KOPT-K1 (cell line): ENCODE measurements around the gene SND1.

ENCODE experiments used
- H3K27ac ChIP-seq: fragments of 200-600 bp; sonication (generic); 2 replicates; pipeline ENCODE4 v1.5.1; 2016; ENCODE audit warnings: antibody characterized with exemption, mild to moderate bottlenecking, low read depth, low read length; ENCODE audit not compliant: poor library complexity, severe bottlenecking
- H3K36me3 ChIP-seq: fragments of 200-600 bp; sonication (generic); 2 replicates; pipeline ENCODE4 v1.5.1; 2017; ENCODE audit warnings: antibody characterized with exemption, mild to moderate bottlenecking, low read length, moderate library complexity; ENCODE audit not compliant: insufficient read depth
- H3K9me3 ChIP-seq: fragments of 200-600 bp; sonication (generic); 2 replicates; pipeline ENCODE4 v1.5.1; 2017; ENCODE audit warnings: antibody characterized with exemption, low read length, mild to moderate bottlenecking; ENCODE audit not compliant: insufficient read depth, poor library complexity, severe bottlenecking

Gene SND1

DNA sequence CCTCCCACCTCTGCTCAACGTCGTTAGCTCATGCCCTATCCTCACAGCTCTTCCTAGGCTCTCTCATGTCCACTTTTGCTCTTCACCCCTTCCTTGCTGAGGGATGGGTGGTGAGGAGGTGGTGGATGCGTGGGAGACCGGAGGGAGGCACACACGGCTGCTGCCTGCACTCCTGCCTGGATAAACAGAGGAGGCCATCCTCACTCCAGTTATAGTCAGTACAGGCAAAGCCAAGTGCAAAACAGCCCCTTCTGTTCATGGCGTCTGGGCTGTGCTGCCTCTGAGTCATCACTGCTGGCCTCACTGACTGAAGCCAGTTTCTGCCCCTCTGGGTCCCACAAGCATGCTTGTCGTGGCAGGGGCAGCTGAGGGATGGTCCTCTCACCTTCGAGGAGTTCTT lies 411.1 kb downstream of the SND1 start:
- H3K9me3 ChIP-seq, result no peaks in the 10 kb centered on the region
- H3K27ac ChIP-seq, result no peak overlapping the region
- peaks cover 10% of the 10 kb centered on the region; the same call in 1 of the 2 replicates for H3K36me3 ChIP-seq

DNA sequence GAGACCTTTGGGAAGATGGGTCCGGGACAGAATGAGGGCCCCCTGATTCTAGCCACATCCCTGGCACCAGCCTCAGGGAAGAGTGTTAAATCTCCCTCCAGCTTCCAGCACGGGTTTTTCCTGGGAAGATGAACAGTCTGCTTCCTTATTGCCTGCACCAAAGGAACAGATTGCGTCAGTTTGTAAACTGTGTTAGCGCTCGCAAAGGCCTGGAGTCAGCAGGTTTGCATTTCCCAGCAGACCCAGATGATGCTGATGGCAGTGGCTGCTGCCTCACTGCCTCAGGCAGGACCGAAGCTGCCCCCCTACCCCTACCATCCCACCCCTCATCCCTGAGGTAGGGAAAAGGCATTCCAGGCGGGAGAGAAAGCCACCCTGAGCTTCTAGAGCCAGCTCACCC lies 413.9 kb downstream of the SND1 start:
- Histone ChIP-seq H3K36me3 (peaks cover 4% of the 10 kb centered on the region; the same call in 1 of the 2 replicates), H3K27ac (no peak overlapping the region), H3K9me3 (no peaks in the 10 kb centered on the region)

DNA sequence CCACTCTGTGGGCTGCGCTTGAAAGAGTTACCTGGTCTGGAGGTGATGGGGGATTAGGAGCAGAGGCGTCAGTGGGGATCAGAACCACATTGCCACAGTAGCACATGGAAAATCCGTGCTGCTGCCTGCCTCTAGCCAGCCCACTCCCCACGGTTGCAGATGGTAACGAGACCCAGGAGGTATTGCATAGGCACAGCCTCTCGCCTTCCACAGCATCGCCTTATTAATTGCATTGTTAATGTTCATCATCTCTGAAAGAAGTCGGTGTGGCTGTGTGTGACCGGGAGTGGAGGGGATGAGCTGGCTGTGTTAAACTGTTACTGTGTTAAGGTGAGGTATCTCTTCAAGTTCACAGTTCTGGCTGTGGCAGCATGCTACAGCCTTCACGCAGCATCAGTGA lies 414.4 kb downstream of the SND1 start:
- Histone ChIP-seq H3K27ac (no peak overlapping the region), H3K9me3 (no peaks in the 10 kb centered on the region), H3K36me3 (0 out of 2 replicates have a peak, but pooled peaks cover 1% of the 10 kb centered on the region)

DNA sequence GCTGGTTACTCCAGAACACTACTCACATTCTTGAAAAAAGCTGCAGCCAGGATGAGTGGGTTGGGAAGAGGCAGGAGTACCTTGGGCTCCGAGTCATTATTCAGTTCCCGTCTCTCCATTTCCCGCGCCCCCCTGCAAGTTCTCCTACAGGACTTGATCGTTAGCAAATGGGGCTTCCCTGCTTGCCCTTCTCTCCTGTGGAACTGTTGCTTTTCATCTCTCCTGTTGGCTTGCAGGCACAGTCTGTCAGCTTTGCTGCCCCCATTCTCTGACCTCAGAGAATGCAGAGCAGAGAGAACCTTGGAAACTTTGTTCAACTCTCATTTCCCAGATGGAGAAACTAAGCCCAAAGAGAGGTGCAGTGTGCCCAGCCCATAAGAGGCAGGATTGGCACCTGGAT lies 414.9 kb downstream of the SND1 start:
- Histone ChIP-seq H3K9me3 (no peaks in the 10 kb centered on the region), H3K36me3 (no peaks in the 10 kb centered on the region), H3K27ac (no peak overlapping the region)

DNA sequence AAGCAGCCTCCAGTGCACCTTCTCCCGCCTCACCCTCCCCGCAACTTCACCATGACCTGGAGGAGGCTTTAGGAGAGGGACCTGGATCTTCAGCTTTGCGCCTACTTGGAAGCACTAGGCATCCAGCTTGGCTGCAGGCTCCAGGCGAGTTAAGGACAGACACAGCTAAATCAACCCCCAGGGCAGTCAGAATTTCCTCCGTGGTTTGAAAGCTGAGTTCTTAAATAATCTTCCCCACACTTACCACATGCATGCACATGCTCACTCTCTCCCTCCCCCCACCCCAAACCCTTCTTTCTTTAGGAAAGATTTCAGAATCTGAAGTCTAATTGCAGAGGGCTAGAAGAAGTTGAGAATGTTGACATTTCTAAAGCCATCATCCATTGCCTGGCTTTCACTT lies 416.0 kb downstream of the SND1 start:
- peaks cover 6% of the 10 kb centered on the region; the same call in 1 of the 2 replicates for H3K36me3 ChIP-seq
- H3K27ac ChIP-seq, result no peak overlapping the region
- H3K9me3 ChIP-seq, result no peaks in the 10 kb centered on the region

DNA sequence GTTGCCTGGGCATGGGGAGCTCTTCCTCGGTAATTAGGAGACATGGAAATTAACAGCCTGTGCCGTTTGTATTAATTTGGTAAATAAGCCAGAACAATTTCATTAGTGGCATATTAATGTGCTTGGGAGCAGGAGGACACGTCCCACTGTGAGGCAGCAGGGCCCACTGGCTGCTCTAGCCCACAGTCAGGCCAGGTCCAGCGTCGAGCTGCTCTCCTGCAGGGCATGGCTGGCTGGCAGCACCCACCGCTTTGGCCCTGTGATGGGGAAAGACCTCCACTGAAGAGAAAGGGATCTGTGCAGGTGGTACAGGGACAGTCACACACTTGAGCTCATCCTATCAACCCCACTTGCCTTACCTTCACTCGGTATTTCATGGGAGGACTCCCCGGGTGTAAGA lies 416.8 kb downstream of the SND1 start:
- no peak overlapping the region for H3K27ac ChIP-seq
- no peaks in the 10 kb centered on the region for H3K9me3 ChIP-seq
- peaks cover 6% of the 10 kb centered on the region; the same call in 1 of the 2 replicates for H3K36me3 ChIP-seq

DNA sequence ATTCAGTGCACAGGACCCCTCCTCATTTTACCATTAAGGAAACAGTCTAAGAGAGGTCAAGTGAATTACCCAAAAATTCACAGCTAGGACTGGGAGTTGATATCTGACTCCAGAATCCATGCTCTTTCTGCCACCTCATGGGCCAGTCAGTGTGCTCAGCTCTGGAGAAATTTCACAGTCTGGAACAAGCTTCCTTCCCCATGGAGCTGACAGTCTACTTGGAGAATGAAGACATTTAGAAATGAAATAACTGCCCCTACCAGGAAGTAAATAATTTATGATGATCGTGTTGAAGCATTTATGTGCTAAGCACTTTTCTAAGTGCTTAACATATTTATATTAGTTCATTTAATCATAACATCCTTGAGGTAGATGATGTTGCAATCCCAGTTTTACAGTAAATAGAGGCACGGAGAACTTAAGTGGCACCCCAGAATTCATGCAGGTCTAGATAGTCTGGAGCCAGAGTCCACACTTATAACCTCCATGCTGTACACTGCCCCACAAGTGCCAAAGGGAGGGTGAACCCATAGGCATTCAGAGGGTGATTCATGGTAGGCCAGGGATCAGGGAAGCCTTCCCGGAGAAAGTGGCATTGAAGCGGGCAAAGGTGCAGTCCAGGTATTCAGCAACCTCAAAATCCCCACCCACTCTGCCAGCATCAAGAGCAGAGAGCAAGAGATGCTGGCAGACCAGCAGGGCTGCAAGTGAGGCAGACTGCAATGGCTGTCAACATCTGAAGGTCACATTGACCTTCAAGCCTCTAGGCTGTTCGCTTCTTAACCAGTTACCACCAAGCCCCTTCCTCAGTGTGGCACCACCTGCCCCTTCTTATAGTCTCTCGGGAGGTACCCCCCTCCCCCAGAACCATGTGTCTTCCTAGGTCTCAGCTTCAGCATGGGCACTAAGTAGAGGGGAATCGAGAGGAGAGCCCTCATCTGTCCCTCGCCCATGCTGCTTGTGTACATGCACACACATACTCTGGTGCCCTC lies 417.7 kb downstream of the SND1 start:
- peaks cover 10% of the 10 kb centered on the region for H3K36me3 ChIP-seq
- no peak overlapping the region for H3K27ac ChIP-seq
- no peaks in the 10 kb centered on the region for H3K9me3 ChIP-seq

DNA sequence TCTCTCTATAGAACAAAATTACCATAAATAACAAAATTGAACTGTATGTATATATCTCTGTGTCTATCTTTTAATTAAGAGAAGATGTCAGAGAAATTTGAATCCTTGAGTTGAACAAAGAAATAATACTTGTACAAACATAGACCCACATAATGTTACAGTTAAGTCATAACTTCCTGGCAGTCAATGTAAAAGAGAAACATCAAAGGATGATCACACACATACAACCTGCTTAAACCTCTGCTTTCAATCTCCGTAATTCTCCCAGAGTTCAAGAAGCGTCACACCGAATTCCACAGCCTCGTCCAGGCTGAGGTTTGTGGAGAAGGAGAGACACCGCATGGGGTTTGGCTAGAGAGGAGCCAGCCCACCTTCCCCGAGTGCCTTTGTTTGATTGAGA lies 419.4 kb downstream of the SND1 start:
- Histone ChIP-seq H3K36me3 (peaks cover 26% of the 10 kb centered on the region), H3K9me3 (no peaks in the 10 kb centered on the region), H3K27ac (no peak overlapping the region)

DNA sequence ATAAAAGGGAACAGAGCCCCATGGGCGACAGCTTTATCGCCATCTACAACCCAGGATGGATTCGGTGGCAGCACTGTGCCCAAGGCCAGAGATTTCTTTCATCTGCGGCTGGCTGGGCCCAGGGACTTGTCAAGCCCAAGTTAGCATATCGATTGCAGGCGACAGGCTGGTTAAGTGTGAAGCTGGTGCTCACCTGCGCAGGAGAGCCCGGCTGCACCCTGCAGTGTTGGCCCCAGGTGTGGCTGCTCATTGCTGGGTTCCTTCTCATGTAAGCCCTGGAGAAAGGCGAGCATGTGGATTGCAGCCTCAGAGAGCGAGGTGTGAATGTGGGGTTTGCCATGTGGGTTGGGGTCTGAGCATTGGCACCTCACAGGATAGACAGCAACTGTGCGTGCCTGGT lies 419.8 kb downstream of the SND1 start:
- Histone ChIP-seq H3K27ac (no peak overlapping the region), H3K36me3 (peaks cover 30% of the 10 kb centered on the region), H3K9me3 (no peaks in the 10 kb centered on the region)

DNA sequence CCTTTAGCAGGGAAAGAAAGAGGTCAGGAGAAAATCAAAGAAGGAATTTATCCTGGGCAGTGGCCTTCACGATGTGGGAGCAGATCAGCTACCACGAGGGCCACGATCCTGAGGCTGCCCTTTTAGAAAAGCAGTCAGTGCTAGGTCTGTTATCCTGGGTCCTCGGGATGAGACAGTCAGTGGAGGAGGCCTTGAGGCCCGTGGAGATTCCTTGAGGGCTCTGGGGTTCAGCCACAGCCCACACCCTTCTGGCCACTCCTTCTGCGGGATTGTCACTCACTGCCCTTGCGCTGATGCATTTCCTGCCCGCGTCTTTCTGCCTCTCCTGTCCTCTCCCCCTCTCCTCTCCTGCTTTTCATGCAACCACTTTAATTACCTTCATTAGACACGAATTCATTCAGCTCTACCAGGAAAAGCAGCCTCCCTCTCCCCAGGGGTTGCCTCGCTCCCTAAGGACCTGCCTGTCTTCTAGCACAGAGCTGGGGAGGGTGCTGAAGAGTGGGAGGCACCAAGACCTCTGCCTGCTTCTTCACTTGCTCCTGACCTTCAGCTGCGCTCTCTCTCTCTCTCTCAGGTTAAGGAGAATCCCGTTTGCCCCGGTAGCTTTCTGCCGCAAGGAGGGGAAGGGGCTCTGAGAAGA lies 421.8 kb downstream of the SND1 start:
- no peak overlapping the region for H3K27ac ChIP-seq
- H3K9me3 ChIP-seq, result no peaks in the 10 kb centered on the region
- peaks cover 50% of the 10 kb centered on the region for H3K36me3 ChIP-seq

DNA sequence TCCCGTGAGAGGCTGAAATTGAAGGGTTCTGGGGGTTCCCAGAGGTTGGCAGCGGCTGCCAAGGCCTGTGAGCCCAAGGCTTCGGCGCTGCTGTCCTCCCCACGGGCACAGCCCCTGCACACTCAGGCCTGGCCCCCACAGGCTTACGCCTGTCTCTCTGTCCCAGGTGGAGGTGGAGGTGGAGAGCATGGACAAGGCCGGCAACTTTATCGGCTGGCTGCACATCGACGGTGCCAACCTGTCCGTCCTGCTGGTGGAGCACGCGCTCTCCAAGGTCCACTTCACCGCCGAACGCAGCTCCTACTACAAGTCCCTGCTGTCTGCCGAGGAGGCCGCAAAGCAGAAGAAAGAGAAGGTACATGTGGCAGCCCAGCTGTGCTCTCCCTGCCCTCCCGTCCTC lies 422.3 kb downstream of the SND1 start:
- Histone ChIP-seq H3K9me3 (no peaks in the 10 kb centered on the region), H3K36me3 (peaks cover 55% of the 10 kb centered on the region), H3K27ac (no peak overlapping the region)

DNA sequence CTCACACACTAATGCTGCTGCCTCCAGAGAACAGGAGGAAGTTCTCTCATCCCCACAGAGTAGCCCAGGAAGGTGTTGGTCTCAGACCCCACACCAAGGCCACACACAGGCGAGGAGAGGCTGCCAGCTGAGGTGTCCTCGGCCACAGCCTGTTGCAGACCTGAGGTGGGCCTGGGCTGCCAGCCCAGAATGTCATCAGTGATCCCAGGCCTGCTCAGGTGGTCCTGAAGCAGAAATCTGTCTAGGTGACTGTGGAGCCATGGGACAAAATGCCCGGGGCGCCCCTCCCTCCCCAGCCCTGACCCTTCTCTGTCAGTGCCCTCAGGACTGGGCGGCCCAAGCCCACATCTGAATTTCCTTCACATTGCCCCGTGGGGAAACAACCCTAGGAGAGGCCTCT lies 422.7 kb downstream of the SND1 start:
- Histone ChIP-seq H3K9me3 (no peaks in the 10 kb centered on the region), H3K36me3 (peaks cover 59% of the 10 kb centered on the region), H3K27ac (no peak overlapping the region)

DNA sequence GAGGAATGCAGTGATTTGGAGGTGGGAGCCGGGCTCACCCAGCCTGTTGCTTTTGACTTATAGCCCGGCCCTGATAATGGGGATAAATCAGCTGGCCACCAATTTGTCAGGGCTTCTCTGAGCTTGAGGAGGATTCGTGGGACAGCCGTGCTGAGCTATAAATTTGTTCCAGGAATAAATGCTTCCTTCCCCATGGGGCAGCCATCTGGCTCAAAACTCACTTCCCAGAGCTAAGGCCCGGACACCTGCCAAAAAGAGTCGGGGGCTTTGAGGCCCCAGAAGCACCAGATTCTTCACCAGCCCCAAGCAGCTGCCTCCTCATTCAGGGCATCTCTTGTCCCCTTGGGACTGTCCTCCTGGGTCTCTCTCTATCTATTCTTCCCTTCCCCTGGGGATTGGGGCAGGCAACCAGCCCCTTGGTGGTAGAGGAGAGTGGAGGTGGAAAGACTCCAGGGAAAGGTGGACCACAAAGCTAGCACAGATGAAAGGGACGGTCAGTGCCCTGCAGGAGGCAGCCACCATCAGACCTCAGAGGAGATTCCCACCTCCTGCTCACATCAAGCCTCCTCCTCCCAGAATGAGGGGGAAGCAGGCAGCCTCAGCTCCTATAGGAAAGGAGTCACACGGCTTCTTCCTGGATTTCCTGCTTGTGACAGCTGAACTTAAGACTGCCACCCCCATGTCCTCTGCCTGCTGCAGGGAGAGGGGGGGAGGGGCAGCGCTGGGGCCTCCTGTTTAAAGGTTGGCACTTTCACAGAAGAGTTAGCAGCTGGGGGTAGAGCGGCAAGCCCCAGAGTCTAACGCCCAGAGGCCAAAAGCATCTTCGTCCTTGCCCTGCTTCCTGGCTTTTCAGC lies 423.5 kb downstream of the SND1 start:
- Histone ChIP-seq H3K9me3 (no peaks in the 10 kb centered on the region), H3K36me3 (peaks cover 67% of the 10 kb centered on the region), H3K27ac (no peak overlapping the region)

DNA sequence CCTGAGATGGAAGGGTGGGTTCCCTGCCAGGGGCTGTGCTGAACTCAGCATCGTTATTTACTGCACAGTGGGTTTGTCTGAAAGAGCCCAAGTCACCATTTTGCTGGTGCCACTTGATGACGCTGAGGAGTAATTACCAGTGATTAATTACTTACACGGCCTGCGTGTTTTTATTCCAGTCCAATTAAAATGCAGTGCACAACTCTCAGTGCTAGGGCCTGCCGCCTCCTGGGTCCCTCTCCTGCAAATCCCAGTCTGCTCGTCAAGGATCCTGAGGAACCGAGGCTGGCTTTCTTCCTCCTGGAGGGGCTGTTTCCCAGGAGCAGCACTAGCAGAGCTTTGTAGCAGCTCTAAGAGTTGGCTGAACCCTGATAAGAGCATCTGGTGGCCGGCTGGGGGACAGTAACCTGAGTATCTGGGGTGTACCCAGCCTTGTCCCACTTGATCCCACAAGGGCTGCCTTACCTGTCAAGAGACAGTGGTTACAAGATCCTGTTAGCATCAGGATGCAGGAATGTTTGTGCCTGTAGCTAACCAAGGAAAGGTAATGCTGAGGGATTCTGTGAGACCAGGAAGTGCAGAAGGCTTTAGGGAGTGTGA lies 424.3 kb downstream of the SND1 start:
- H3K36me3 ChIP-seq, result peaks cover 74% of the 10 kb centered on the region
- no peaks in the 10 kb centered on the region for H3K9me3 ChIP-seq
- H3K27ac ChIP-seq, result no peak overlapping the region
